Endodermal cell (in vitro differentiated cells): Measurements from ENCODE around the gene WDR90. TPM values are rescaled to one million over a fixed set of nuclear protein-coding genes. Genes with fewer than 3 reads are reported as not detected.

ENCODE experiments used
- DNase-seq: peaks from one replicate; pipeline ENCODE4 v3.0.0-alpha.2; 2017
- H3K27ac ChIP-seq: 2 replicates; pipeline ENCODE4 v1.5.1; 2013; ENCODE audit warnings: mild to moderate bottlenecking, low read depth, low read length, moderate library complexity
- H3K27me3 ChIP-seq: 2 replicates; pipeline ENCODE4 v1.6.1; 2013; ENCODE audit warnings: mild to moderate bottlenecking, low read length, moderate library complexity; ENCODE audit not compliant: insufficient read depth, control insufficient read depth, poor library complexity, severe bottlenecking
- H3K36me3 ChIP-seq: 2 replicates; pipeline ENCODE4 v1.7.0; 2013; ENCODE audit warnings: mild to moderate bottlenecking, low read length, moderate library complexity; ENCODE audit not compliant: control insufficient read depth, insufficient read depth
- H3K4me1 ChIP-seq: one replicate; pipeline ENCODE4 v1.7.0; 2013; ENCODE audit warnings: low read length; ENCODE audit not compliant: control insufficient read depth, insufficient read depth
- H3K4me3 ChIP-seq: 2 replicates; pipeline ENCODE4 v1.5.1; 2013; ENCODE audit warnings: mild to moderate bottlenecking, low read length, moderate library complexity
- H3K9ac ChIP-seq: 2 replicates; pipeline ENCODE4 v1.6.1; 2013; ENCODE audit warnings: mild to moderate bottlenecking, low read length, moderate library complexity; ENCODE audit not compliant: poor library complexity, severe bottlenecking; ENCODE audit errors: extremely low read depth
- H3K9me3 ChIP-seq: 2 replicates; pipeline ENCODE4 v1.6.1; 2013; ENCODE audit warnings: mild to moderate bottlenecking, low read length, moderate library complexity; ENCODE audit not compliant: control insufficient read depth
- H3K27ac Mint-ChIP-seq: 2 replicates; pipeline ENCODE4 v1.8.0; 2020; ENCODE audit warnings: mixed read lengths
- H3K27me3 Mint-ChIP-seq: 2 replicates; pipeline ENCODE4 v1.8.0; 2021; ENCODE audit warnings: mild to moderate bottlenecking, mixed read lengths; ENCODE audit not compliant: insufficient read depth
- H3K36me3 Mint-ChIP-seq: 2 replicates; pipeline ENCODE4 v1.8.0; 2020; ENCODE audit warnings: low read depth, mixed read lengths
- H3K4me1 Mint-ChIP-seq: 2 replicates; pipeline ENCODE4 v1.8.0; 2020; ENCODE audit warnings: mixed read lengths
- H3K4me3 Mint-ChIP-seq: 2 replicates; pipeline ENCODE4 v1.8.0; 2020; ENCODE audit warnings: mild to moderate bottlenecking, moderate library complexity, mixed read lengths
- H3K9me3 Mint-ChIP-seq: 2 replicates; pipeline ENCODE4 v1.8.0; 2020; ENCODE audit warnings: mild to moderate bottlenecking, mixed read lengths
- CTCF ChIP-seq: fragments of 200-600 bp; sonication (generic); conservative IDR thresholded peaks from 2 replicates; pipeline ENCODE4 v1.5.0; 2021; ENCODE audit warnings: antibody characterized with exemption, mild to moderate bottlenecking
- WGBS, 2 experiments: methylation state at CpG; one replicate each; pipeline versions ENCODE4 v1.1.5 to v1.1.7; 2013; ENCODE audit warnings: missing lambda C conversion rate in 2 of 2, mixed read lengths in 1 of 2; ENCODE audit not compliant: insufficient coverage in 1 of 2, insufficient read length in 1 of 2; 5-methylcytosine and 5-hydroxymethylcytosine counted together
- total RNA-seq, 2 donors: library from RNA; stranded (reverse); fragmentation: NEBNext Ultra II Directional in 1 of 2; extraction: Animal tissue kit (Norgen Biotek cat#: 25700) in 1 of 2; gene quantifications; 2 replicates in 1 of 2; 3 replicates in 1 of 2; pipeline ENCODE4 v1.2.1, GENCODE V29; 2021

WDR90 gene
- total RNA-seq, 2 donors from 2014 or later, result 112 to 120 TPM

DNA sequence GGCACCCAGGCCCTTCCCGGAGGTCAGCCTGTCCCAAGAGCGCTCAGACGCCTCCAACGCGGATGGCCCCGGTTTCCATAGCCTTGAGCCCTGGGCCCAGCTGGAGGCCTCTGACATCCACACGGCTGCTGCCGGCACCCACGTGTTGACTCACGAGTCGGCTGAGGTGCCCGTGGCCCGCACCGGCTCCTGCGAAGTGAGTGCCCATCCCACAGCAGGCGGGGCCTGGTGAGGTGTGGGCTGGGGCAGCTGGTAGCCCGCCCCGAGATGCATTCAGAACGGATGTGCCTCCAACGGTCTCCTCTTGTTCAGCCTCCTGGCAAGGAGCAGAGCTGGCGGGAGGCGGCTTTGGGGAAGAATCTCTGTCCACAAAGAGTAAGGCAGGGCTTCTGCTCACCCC lies 2.7 kb downstream of the WDR90 start:
- H3K4me3 Mint-ChIP-seq, result no peak overlapping the region

GRCh38 chr16:652454-653305 lies 3.5 kb downstream of the WDR90 start:
- no peaks in the 10 kb centered on the region for H3K27me3 Mint-ChIP-seq
- Histone ChIP-seq H3K9me3 (no peaks in the 10 kb centered on the region), H3K4me3 (no peak overlapping the region), H3K36me3 (no peaks in the 10 kb centered on the region), H3K9ac (no peak overlapping the region), H3K27me3 (no peaks in the 10 kb centered on the region), H3K4me1 (no peaks in the 10 kb centered on the region), H3K27ac (no peak overlapping the region)
- no peak for DNase-seq
- no peak overlapping the region for H3K27ac Mint-ChIP-seq
- WGBS, 2 experiments, result 95 to 97% methylated on average over 23 to 28 of the region's 28 CpGs
- no peak overlapping the region for H3K4me3 Mint-ChIP-seq
- TF ChIP-seq CTCF, result no peak
- H3K9me3 Mint-ChIP-seq, result no peaks in the 10 kb centered on the region
- H3K36me3 Mint-ChIP-seq, result no peaks in the 10 kb centered on the region
- H3K4me1 Mint-ChIP-seq, result no peaks in the 10 kb centered on the region

More for the DNA sequence above, 2.7 kb downstream of the WDR90 start:
- no peaks in the 10 kb centered on the region for H3K9me3 ChIP-seq
- Mint-ChIP-seq H3K4me1 (no peaks in the 10 kb centered on the region), H3K9me3 (no peaks in the 10 kb centered on the region), H3K27ac (no peak overlapping the region), H3K27me3 (no peaks in the 10 kb centered on the region), H3K36me3 (no peaks in the 10 kb centered on the region)
- 94 to 99% methylated on average over 15 to 22 of the region's 22 CpGs for WGBS, 2 experiments
- H3K27me3 ChIP-seq, result no peaks in the 10 kb centered on the region
- no peak overlapping the region for H3K27ac ChIP-seq
- H3K4me3 ChIP-seq, result no peak overlapping the region
- TF ChIP-seq CTCF, result no peak
- DNase-seq, result no peak
- H3K9ac ChIP-seq, result no peak overlapping the region
- H3K36me3 ChIP-seq, result no peaks in the 10 kb centered on the region
- no peaks in the 10 kb centered on the region for H3K4me1 ChIP-seq

DNA sequence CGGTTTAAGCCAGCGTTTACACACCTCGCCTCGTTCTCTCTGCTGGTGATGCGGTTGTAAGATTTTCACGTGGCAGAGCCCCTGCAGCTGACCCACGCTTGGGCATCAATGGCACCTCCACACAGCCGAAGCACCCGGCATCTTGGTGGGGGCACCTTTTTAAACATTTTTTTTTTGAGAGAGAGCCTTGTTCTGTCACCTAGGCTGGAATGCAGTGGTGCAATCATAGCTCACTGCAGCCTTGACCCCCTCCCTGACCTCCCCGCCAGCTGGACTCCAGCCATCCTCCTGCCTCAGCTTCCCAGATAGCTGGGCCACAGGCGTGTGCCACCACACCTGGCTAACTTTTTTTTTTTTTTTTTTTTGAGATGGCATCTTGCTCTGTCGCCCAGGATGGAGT lies 4.9 kb downstream of the WDR90 start:
- Histone ChIP-seq H3K9ac (no peak overlapping the region), H3K36me3 (no peaks in the 10 kb centered on the region), H3K27ac (no peak overlapping the region), H3K9me3 (no peaks in the 10 kb centered on the region), H3K27me3 (no peaks in the 10 kb centered on the region), H3K4me3 (no peak overlapping the region), H3K4me1 (no peaks in the 10 kb centered on the region)
- no peak for TF ChIP-seq CTCF
- no peak for DNase-seq
- Mint-ChIP-seq H3K4me3 (no peak overlapping the region), H3K27me3 (no peaks in the 10 kb centered on the region), H3K9me3 (no peaks in the 10 kb centered on the region), H3K27ac (no peak overlapping the region), H3K4me1 (no peaks in the 10 kb centered on the region), H3K36me3 (no peaks in the 10 kb centered on the region)
- 94 to 96% methylated on average over 11 to 12 of the region's 12 CpGs for WGBS, 2 experiments
